HG03064 (cell line): ENCODE results near the gene TMEM221.

Source experiments
- ATAC-seq: cut with Tn5 transposase; IDR thresholded peaks from one replicate; pipeline ENCODE4 v1.9.1; 2021; ENCODE audit warnings: low read depth; ENCODE audit not compliant: unreplicated experiment

The TMEM221 gene

DNA sequence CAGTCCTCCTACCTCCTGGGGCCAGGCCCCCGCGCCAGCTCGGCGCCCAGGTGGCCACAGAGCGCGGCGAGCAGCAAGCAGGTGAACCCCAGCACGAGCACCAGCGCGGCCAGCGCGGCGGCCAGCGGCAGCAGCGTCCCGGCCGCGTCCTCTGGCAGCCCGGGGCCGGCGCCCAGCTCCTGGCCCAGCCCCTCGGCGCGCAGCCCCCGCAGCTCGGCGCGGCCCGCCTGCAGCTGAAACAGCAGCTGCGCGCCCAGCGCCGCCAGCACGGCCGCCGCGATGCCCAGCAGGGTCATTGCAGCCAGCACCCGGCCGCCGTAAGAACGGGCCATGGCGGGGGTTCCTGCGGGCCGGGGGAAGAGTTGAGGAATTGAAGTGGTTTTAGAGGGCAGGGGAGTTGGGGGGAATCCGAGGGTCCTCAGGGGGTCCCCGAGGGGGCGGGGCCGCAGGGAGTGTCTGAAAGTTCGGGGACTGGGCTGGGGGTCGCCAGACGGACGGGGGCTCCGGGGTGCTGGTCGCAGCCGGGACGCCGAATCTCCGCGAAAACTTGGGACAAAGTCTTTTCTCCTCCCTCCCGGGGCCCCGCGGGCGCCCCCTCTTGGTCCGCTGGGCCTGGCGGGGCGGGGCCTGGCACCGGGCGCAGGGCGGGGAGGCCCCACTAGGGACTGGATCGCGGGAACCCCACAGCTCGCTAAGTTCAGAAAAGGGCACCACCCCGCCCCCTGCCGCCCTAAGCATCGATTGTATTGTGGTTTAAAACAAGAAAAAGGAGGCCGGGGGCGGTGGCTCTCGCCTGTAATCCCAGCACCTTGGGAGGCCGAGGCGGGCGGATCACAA is at the start of gene TMEM221:
TMEM221 (minus strand) TSS at position 538 of the 837 bp plus-strand sequence; CDS start at position 332, 206 bp downstream.
- no peak for ATAC-seq

- no peak for ATAC-seq
These were observed 48.8 kb upstream of the TMEM221 start for GRCh38 chr19:17497149-17497798.

GRCh38 chr19:17496337-17496997 is 48.0 kb upstream of the TMEM221 start:
- ATAC-seq: no peak

- no peak for ATAC-seq
These were observed 47.3 kb upstream of the TMEM221 start for GRCh38 chr19:17495639-17496296.

GRCh38 chr19:17491287-17491686 is 42.8 kb upstream of the TMEM221 start:
- ATAC-seq: no peak

- ATAC-seq: no peak
These were observed 41.9 kb upstream of the TMEM221 start for GRCh38 chr19:17490411-17490810.

DNA sequence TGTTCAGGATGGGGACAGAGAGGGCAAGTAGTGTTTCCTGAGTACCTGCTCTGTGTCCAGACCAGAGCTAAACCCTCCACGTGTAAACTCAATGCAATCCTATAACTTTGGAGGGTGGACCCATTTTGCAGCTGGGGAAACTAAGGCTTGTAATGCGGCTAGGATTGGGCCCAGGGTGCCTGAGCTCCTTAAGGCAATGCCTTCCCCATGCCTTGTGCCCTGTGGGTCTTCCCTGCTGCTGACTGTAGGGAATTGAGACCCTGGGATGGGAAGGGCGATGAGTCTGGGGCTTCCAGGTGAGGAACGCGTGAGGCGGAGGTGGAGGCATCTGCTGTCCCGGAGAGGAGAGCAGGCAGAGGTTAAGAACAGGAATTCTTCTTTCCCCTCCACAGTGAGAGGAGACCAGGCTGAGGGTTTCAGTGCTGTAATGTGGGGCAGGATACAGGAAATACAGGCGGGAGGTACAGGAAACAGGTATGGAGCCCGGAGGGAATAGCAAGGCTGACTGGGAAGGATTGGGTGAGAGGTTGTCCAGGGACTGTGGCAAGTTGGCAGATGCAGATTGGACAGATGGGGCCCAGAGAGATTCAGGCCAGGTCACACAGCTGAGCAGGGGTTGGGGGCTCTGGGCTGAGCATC is 41.0 kb upstream of the TMEM221 start:
- no peak for ATAC-seq

GRCh38 chr19:17488593-17489391 is 40.3 kb upstream of the TMEM221 start:
- no peak for ATAC-seq

DNA sequence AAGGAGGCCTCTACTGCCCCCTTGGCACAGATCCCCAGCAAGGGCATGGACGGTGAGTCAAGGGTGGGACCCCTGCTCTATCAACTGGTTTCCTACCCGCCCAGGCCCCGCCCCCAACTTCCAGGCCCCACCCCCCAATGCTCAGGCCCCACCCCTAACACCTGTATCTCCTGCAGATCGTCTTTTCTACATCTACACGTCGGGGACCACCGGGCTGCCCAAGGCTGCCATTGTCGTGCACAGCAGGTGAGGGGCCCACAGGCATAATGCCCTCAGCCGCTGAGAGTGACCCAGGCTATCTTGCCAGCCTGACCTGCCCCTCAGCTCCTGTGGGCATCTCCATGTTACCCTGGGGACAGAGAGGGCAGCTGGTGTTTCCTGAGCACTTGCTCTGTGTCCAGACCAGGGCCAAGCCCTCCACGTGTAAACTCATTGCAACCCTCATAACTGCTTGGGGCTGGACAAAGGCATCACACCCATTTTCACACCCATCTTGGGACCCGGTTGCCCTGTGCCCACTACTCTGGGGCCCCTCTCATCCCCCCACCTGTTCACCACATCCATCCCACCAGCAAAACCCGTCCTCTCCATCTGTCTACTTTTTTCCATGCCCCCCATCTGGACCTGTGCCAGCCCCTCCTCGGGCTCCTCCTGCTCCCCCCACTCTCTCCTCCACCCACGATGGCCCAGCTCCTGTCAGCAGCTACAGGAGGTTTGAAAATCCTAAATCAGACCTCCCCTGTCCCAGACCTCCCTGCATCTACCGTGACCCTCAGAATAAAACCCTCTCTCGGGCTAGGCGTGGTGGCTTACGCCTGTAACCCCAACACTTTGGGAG is 39.0 kb upstream of the TMEM221 start:
- ATAC-seq: no peak

GRCh38 chr19:17486545-17487240 is 38.2 kb upstream of the TMEM221 start:
- ATAC-seq: no peak

DNA sequence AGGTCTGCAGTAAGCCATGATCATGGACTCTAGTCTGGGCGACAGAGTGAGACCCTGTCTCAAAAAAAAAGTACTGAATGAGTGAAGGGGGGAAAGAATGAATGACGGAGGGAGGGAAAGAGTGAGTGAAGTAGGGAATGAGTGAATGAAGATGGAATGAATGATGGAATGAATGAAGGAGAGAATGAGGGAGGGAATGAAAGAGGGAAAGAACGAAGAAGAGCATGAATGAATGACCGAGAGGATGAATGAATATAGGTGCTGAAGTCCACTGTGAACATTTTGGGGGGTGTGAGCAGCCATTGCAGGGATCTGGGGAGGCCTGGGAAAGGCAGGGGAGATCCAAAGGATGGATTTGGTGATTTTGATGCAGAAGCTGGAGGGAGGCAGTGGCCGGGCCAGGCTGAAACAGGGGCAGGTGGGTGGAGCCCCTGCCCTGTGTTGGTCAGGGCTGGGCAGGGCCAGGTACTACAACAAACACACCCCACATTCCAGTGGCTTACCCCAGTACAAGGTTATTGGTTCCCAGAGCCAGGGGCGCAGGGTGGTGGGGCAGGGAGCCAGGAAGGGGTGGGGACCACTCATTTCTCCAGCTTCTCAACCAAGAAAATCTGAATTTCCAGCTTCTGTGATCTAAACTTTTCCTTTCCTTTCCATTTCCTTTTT is 36.2 kb upstream of the TMEM221 start:
- no peak for ATAC-seq

GRCh38 chr19:17483605-17484002 is 35.1 kb upstream of the TMEM221 start:
- ATAC-seq: no peak

DNA sequence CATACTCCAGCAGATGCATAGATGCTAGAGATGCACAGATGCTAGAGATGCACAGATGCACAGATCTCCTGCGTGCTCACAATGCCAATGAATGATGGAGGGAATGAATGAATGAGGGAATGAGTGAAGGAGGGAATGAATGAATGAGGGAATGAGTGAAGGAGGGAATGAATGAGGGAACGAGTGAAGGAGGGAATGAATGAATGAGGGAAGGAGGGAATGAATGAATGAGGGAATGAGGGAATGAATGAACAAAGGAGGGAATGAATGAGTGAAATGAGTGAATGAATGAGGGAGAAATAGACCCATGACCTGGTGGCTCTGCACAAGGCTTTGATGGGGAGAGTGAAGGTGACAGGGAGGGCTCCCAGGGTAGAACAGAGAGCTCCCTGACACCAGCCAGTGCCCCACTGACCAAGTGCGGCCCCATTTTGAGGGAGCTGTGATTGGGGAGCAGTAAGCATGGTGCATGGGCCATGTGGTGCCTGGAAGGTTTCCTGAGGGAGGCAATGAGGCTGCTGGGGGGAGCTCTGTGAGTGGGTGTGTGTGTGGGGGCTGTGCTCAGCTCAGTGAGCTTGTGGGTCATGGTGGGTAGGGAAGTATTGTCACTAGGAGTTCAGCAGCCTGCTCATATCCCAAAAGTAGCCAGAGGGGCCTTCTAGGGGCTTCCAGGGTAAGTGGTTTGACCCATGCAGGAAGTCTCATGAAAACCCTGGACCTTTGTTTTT is 34.6 kb upstream of the TMEM221 start:
- ATAC-seq: no peak

- ATAC-seq: no peak
These were observed 33.5 kb upstream of the TMEM221 start for GRCh38 chr19:17481986-17482385.

- no peak for ATAC-seq
These were observed 30.9 kb upstream of the TMEM221 start for GRCh38 chr19:17479325-17479791.

GRCh38 chr19:17475541-17476115 is 27.2 kb upstream of the TMEM221 start:
- ATAC-seq: no peak
